ENCODE data around the gene TCTN2.

Gene TCTN2

GRCh38 chr12:123690191-123690840 is 19.4 kb downstream of the TCTN2 start:
- DNase-seq = no peak

- no peak for DNase-seq
Observed at GRCh38 chr12:123696207-123696606, 25.3 kb downstream of the TCTN2 start.

- DNase-seq = no peak
Observed at GRCh38 chr12:123696646-123697045, 25.7 kb downstream of the TCTN2 start.

- DNase-seq = no peak
Observed at GRCh38 chr12:123705935-123706334, 35.0 kb downstream of the TCTN2 start.

GRCh38 chr12:123707466-123707865 is 36.6 kb downstream of the TCTN2 start:
- DNase-seq = no peak

DNA sequence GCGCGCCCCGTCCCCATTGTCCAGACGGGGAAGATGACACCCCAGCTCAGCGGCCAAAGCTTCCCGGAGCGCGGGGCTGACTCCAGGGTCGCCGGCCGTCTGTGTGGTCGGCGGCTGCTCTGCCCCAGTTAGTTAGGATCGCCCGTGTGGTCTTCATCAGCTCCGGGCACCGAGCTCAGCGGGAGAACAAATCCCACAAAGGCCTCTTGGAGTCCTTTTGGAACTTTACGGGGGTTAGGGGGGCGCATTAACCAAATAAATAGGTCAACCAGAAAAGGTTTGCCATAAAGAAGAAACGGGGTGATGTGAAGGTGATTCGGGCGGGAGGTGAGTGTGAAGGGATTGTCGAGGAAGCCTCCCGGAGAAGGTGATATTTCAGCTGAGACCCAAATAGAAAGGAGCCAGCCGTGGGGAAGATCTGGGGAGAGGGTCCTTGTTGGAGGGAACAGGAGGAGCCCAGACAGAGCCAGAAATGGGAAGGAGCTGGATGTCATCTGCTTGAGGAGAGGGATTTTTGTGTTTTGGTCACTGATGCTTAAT is 41.9 kb downstream of the TCTN2 start:
- no peak for DNase-seq

DNA sequence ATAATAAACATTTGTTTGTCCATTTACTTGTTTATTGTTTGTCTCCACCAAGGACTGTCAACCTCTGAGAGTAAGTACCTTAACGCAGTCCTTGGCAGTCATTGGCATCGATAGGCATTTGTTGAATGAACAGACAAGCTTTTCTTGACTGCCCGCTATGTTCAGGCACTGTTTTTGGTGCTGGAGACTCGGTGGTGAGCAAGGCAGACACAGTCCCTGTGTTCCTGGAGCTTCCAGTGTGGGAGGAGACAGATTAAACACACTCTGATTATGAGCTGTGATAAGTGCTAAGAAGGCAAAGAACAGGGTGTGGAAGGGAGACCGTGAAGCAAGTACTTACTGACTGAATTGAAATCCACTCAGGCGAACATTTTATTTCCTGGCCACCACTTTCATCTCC is 42.5 kb downstream of the TCTN2 start:
- DNase-seq = no peak

- DNase-seq = no peak
Observed at GRCh38 chr12:123713823-123714585, 43.1 kb downstream of the TCTN2 start.

DNA sequence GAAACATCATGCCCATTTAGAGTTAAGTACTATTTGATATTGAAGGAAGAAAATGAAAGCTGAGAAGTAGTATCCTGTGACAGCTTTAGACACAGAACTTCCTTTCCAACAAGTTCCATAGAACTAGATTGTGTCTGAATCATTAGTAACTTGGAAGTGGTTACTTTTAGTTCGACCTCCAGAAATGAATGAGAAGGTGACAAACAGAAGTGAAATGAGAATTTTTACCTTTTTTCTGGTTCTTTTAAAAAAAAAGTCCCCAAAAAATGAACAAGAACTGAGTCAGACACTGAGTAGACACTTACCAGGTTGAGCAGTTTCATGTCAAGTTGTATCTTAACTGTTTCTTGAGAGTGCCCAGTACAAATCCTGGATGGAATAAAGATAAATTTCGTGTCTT is 44.3 kb downstream of the TCTN2 start:
- DNase-seq = no peak

GRCh38 chr12:123717350-123717749 is 46.4 kb downstream of the TCTN2 start:
- DNase-seq = no peak

- no peak for DNase-seq
Observed at GRCh38 chr12:123720141-123720814, 49.4 kb downstream of the TCTN2 start.

- DNase-seq = no peak
Observed at GRCh38 chr12:123721245-123721644, 50.3 kb downstream of the TCTN2 start.

DNA sequence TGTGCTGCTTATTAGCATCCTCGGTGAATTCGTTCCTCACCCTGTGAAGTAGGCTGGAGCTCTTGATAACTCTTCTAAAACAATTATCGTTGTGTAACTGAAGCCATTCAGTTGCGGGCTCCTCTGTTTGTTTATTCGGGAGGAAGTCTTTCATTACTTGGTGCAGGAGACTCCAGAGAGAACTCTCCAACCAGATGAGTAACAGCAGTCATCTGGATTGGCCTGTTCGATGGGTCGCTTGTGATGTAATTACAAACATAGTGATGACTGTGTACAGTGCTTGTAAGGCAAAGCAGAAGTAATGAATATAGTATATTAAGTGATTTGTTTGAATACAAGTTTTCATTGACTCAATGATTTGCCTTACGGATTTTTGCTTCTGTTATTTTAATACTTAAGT is 52.1 kb downstream of the TCTN2 start:
- DNase-seq = no peak

GRCh38 chr12:123723765-123724164 is 52.9 kb downstream of the TCTN2 start:
- no peak for DNase-seq

GRCh38 chr12:123726244-123726643 is 55.3 kb downstream of the TCTN2 start:
- peak in 1 of 2 experiments; percentile 10 for DNase-seq

- no peak for DNase-seq
Observed at GRCh38 chr12:123726962-123727361, 56.0 kb downstream of the TCTN2 start.

DNA sequence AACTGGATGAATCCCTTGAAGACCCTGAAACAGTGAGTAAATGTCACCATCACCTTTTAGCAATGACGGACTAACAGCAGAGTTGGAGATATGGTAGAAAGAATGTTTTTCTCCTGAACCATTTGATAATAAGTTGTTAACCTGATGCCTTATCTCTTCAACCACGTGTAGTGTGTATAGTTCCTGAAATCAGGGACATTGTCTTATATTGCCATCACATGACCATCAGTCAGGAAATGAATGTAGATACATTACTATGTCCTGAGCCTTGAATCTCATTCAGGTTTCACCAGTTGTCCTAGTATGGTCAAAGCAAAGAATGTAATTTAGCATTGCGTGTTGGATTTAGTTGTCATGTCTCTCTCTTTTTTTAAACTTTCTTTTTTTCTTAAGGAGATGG is 57.0 kb downstream of the TCTN2 start:
- no peak for DNase-seq

DNA sequence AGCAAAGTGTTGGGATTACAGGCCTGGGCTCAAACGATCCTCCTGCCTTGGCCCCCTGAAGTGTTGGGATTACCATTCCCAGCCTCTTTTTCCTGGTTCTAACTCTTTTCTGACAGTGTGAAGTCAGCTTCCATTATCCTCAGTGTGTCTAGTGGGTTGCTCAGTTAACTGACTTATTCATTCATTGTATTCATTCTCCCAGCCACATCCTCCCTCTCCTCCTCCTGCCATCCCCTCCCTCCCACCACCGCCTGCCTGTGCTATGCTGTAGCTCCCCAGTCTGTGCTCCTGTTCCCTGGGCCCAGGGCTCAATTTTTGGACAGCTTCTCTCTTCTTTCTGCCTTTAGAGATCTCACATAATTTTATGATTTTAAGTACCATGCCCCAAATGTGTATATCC is 60.7 kb downstream of the TCTN2 start:
- DNase-seq = no peak

- DNase-seq = no peak
Observed at GRCh38 chr12:123732251-123732650, 61.3 kb downstream of the TCTN2 start.

- DNase-seq = no peak
Observed at GRCh38 chr12:123733229-123733628, 62.3 kb downstream of the TCTN2 start.

- DNase-seq = no peak
Observed at GRCh38 chr12:123734268-123734667, 63.4 kb downstream of the TCTN2 start.

GRCh38 chr12:123741937-123742572 is 71.1 kb downstream of the TCTN2 start:
- DNase-seq = no peak

DNA sequence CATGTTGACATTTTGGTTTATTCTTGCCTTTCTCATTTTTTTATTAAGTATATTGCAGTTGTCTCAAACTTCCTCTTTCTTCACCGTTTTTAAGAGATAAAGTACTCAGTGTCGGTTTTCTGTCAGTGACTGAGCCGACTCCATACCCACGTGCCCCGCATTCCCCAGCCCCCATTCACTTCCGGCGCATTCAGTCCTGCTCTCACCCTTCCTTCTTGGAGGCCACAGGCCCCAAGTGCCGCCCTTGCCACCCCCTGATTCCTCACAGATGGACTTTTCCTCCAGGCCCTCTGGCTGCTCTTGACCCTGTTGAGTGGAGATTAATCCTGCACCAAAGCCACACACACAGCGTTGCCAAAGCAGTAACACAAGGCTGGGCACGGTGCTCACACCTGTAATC is 72.1 kb downstream of the TCTN2 start:
- DNase-seq = no peak
